OCI-LY1 (cell line): ENCODE measurements around the gene MUC2.

ENCODE experiments used
- EZH2 ChIP-seq: fragments of 200-600 bp; sonication (generic), shearing (Covaris generic); IDR thresholded peaks from 2 replicates; pipeline ENCODE4 v1.8.0; 2017; ENCODE audit warnings: borderline replicate concordance, mixed run types, mild to moderate bottlenecking, antibody characterized with exemption, low read length, moderate library complexity, mixed read lengths
- TF ChIP-seq, protein P1 (sequence below): fragments of 200-600 bp; sonication (generic), shearing (Covaris generic); IDR thresholded peaks from 2 replicates; pipeline ENCODE4 v1.5.1; 2017; ENCODE audit warnings: mild to moderate bottlenecking, antibody characterized with exemption, low read length, moderate library complexity, mixed read lengths

DNA sequence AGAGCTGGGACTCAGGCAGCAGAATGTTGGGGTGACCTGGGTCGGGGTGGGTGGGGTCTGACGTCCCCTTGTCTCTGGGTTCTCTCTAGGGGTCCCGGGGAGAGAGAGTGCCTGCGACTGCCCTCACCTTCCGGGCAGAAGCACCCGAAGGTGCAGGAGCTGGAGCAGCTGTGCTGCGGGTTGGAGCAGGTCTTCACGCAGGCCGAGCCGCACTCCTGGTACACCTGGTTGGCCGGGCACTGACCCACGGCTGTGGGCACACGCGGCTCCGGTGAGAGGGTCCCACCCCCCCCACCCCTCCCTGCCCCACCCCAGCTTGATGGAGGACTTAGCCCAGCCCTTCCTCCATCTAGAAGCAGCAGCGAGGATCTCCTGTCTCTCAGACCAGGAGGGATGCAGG lies 44.6 kb upstream of the MUC2 start:
- TF ChIP-seq, protein P1, sequence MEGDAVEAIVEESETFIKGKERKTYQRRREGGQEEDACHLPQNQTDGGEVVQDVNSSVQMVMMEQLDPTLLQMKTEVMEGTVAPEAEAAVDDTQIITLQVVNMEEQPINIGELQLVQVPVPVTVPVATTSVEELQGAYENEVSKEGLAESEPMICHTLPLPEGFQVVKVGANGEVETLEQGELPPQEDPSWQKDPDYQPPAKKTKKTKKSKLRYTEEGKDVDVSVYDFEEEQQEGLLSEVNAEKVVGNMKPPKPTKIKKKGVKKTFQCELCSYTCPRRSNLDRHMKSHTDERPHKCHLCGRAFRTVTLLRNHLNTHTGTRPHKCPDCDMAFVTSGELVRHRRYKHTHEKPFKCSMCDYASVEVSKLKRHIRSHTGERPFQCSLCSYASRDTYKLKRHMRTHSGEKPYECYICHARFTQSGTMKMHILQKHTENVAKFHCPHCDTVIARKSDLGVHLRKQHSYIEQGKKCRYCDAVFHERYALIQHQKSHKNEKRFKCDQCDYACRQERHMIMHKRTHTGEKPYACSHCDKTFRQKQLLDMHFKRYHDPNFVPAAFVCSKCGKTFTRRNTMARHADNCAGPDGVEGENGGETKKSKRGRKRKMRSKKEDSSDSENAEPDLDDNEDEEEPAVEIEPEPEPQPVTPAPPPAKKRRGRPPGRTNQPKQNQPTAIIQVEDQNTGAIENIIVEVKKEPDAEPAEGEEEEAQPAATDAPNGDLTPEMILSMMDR: no peak
- TF ChIP-seq EZH2: no peak
